DMS 273 (cell line): ENCODE data around the gene PRKG1.
A peak's percentile ranks its signal among the peaks of the same experiment; 100 is the strongest.

Source experiments
- DNase-seq: peaks from one replicate; lab custom pipeline; 2025; ENCODE audit not compliant: unreplicated experiment; lab: John Stamatoyannopoulos, UW

Gene PRKG1

GRCh38 chr10:51630640-51631005 is 556.3 kb downstream of the PRKG1 start:
- no peak for DNase-seq

GRCh38 chr10:51635436-51635835 is 561.1 kb downstream of the PRKG1 start:
- peak; percentile 15 for DNase-seq

- no peak for DNase-seq
Observed at GRCh38 chr10:51638211-51638610, 563.9 kb downstream of the PRKG1 start.

GRCh38 chr10:51638737-51639136 is 564.5 kb downstream of the PRKG1 start:
- DNase-seq, result no peak

GRCh38 chr10:51640120-51640819 is 566.0 kb downstream of the PRKG1 start:
- no peak for DNase-seq

- DNase-seq, result no peak
Observed at GRCh38 chr10:51642581-51642980, 568.3 kb downstream of the PRKG1 start.

GRCh38 chr10:51643734-51644133 is 569.4 kb downstream of the PRKG1 start:
- no peak for DNase-seq

- no peak for DNase-seq
Observed at GRCh38 chr10:51649064-51649463, 574.8 kb downstream of the PRKG1 start.

- no peak for DNase-seq
Observed at GRCh38 chr10:51651063-51651462, 576.8 kb downstream of the PRKG1 start.

- no peak for DNase-seq
Observed at GRCh38 chr10:51653025-51653424, 578.7 kb downstream of the PRKG1 start.

- DNase-seq, result peak; percentile 22
Observed at GRCh38 chr10:51654918-51655317, 580.6 kb downstream of the PRKG1 start.

GRCh38 chr10:51656503-51656902 is 582.2 kb downstream of the PRKG1 start:
- no peak for DNase-seq

- DNase-seq, result no peak
Observed at GRCh38 chr10:51658000-51658399, 583.7 kb downstream of the PRKG1 start.

- DNase-seq, result no peak
Observed at GRCh38 chr10:51659344-51659743, 585.1 kb downstream of the PRKG1 start.

GRCh38 chr10:51663086-51663485 is 588.8 kb downstream of the PRKG1 start:
- no peak for DNase-seq

- DNase-seq, result no peak
Observed at GRCh38 chr10:51666456-51666855, 592.2 kb downstream of the PRKG1 start.

- DNase-seq, result no peak
Observed at GRCh38 chr10:51667678-51668335, 593.5 kb downstream of the PRKG1 start.

GRCh38 chr10:51668336-51668689 is 594.0 kb downstream of the PRKG1 start:
- no peak for DNase-seq

- no peak for DNase-seq
Observed at GRCh38 chr10:51669041-51669440, 594.8 kb downstream of the PRKG1 start.

- DNase-seq, result no peak
Observed at GRCh38 chr10:51672039-51672535, 597.8 kb downstream of the PRKG1 start.

- DNase-seq, result no peak
Observed at GRCh38 chr10:51675088-51675487, 600.8 kb downstream of the PRKG1 start.

- no peak for DNase-seq
Observed at GRCh38 chr10:51679841-51680240, 605.6 kb downstream of the PRKG1 start.
